Loucy (cell line): Measurements from ENCODE around the gene CLPSL1.

Experiments
- H2AFZ ChIP-seq: fragments of 200-600 bp; sonication (generic); 2 replicates; pipeline ENCODE4 v1.6.0; 2016; ENCODE audit warnings: antibody characterized with exemption, mild to moderate bottlenecking, low read length, moderate library complexity
- H3F3A ChIP-seq: fragments of 200-600 bp; 2 replicates; pipeline ENCODE4 v1.6.0; 2016; ENCODE audit warnings: antibody characterized with exemption, low read depth, mild to moderate bottlenecking
- H3K27me3 ChIP-seq: fragments of 200-600 bp; sonication (generic); 2 replicates; pipeline ENCODE4 v1.6.1; 2014; ENCODE audit warnings: low read length, mild to moderate bottlenecking; ENCODE audit not compliant: insufficient read depth, poor library complexity, severe bottlenecking
- H3K36me3 ChIP-seq: fragments of 200-600 bp; sonication (generic); 2 replicates; pipeline ENCODE4 v1.6.1; 2016; ENCODE audit warnings: low read length; ENCODE audit not compliant: insufficient read depth
- H3K4me1 ChIP-seq: fragments of 200-600 bp; sonication (generic); 2 replicates; pipeline ENCODE4 v1.5.1; 2014; ENCODE audit warnings: low read length, mild to moderate bottlenecking; ENCODE audit not compliant: insufficient read depth, poor library complexity, severe bottlenecking
- H3K4me2 ChIP-seq: fragments of 200-600 bp; sonication (generic); 2 replicates; pipeline ENCODE4 v1.6.0; 2014; ENCODE audit warnings: antibody characterized with exemption, low read length, low read depth, mild to moderate bottlenecking; ENCODE audit not compliant: poor library complexity, severe bottlenecking
- H3K4me3 ChIP-seq: fragments of 200-600 bp; sonication (generic); 2 replicates; pipeline ENCODE4 v1.5.1; 2014; ENCODE audit warnings: low read length, mild to moderate bottlenecking, mixed read lengths; ENCODE audit not compliant: poor library complexity, severe bottlenecking
- H3K79me2 ChIP-seq: fragments of 200-600 bp; sonication (generic); 2 replicates; pipeline ENCODE4 v1.6.1; 2014; ENCODE audit warnings: low read length; ENCODE audit not compliant: insufficient read depth
- H3K9ac ChIP-seq: fragments of 200-600 bp; sonication (generic); 2 replicates; pipeline ENCODE4 v1.6.0; 2014; ENCODE audit warnings: mild to moderate bottlenecking, low read depth, low read length, moderate library complexity; ENCODE audit not compliant: poor library complexity, severe bottlenecking
- H3K9me2 ChIP-seq: fragments of 200-600 bp; sonication (generic); replicated peaks from 2 replicates; pipeline ENCODE4 v1.6.1; 2016; ENCODE audit warnings: low read depth, low read length, mixed read lengths
- H3K9me3 ChIP-seq: fragments of 200-600 bp; sonication (generic); 2 replicates; pipeline ENCODE4 v1.6.1; 2014; ENCODE audit warnings: mild to moderate bottlenecking, antibody characterized with exemption, low read length, low read depth; ENCODE audit not compliant: insufficient read depth
- H4K20me1 ChIP-seq: fragments of 200-600 bp; sonication (generic); 2 replicates; pipeline ENCODE4 v1.6.0; 2014; ENCODE audit warnings: antibody characterized with exemption, low read length, mild to moderate bottlenecking; ENCODE audit not compliant: insufficient read depth, poor library complexity, severe bottlenecking
- CTCF ChIP-seq: fragments of 200-600 bp; sonication (generic); conservative IDR thresholded peaks from 2 replicates; pipeline ENCODE4 v1.5.1; 2014; ENCODE audit warnings: mild to moderate bottlenecking, antibody characterized with exemption, low read length
- EZH2phosphoT487 ChIP-seq: fragments of 200-600 bp; IDR thresholded peaks from 2 replicates; pipeline ENCODE4 v1.6.1; 2018; ENCODE audit warnings: antibody characterized with exemption, mild to moderate bottlenecking, moderate library complexity, borderline replicate concordance

CLPSL1 gene

GRCh38 chr6:35742842-35743241 is 38.0 kb upstream of the CLPSL1 start:
- Histone ChIP-seq H3K79me2 (no peaks in the 10 kb centered on the region), H3K4me2 (no peak overlapping the region), H3K9me2 (no peaks in the 10 kb centered on the region), H3K9me3 (no peaks in the 10 kb centered on the region), H3K9ac (no peak overlapping the region), H2AFZ (no peak overlapping the region), H3K27me3 (no peaks in the 10 kb centered on the region), H4K20me1 (no peaks in the 10 kb centered on the region), H3K36me3 (no peaks in the 10 kb centered on the region), H3F3A (no peaks in the 10 kb centered on the region), H3K4me3 (no peak overlapping the region), H3K4me1 (no peaks in the 10 kb centered on the region)
- TF ChIP-seq CTCF (no peak), EZH2phosphoT487 (no peak)

DNA sequence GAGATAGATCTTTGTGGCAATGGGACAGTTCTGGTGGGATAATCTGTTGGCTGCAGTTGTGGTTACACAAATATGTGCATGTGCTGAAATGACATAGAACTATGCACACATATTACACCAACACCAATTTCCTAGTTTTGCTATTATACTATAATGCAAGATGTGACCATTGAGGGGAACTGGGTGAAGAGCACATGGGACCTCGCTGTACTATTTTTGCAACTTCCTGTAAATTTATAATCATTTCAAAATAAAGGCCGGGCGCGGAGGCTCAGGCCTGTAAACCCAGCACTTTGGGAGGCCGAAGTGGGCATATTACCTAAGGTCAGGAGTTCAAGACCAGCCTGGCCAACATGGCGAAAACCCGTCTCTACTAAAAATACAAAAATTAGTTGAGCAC is 35.3 kb upstream of the CLPSL1 start:
- Histone ChIP-seq H3K4me1 (no peaks in the 10 kb centered on the region), H3K27me3 (no peaks in the 10 kb centered on the region), H3K4me2 (no peak overlapping the region), H3K36me3 (no peaks in the 10 kb centered on the region), H3K79me2 (no peaks in the 10 kb centered on the region), H3K4me3 (no peak overlapping the region), H4K20me1 (no peaks in the 10 kb centered on the region), H3K9me3 (no peaks in the 10 kb centered on the region), H3K9me2 (no peaks in the 10 kb centered on the region), H3K9ac (no peak overlapping the region), H2AFZ (no peak overlapping the region), H3F3A (no peaks in the 10 kb centered on the region)
- TF ChIP-seq EZH2phosphoT487 (no peak), CTCF (no peak)

DNA sequence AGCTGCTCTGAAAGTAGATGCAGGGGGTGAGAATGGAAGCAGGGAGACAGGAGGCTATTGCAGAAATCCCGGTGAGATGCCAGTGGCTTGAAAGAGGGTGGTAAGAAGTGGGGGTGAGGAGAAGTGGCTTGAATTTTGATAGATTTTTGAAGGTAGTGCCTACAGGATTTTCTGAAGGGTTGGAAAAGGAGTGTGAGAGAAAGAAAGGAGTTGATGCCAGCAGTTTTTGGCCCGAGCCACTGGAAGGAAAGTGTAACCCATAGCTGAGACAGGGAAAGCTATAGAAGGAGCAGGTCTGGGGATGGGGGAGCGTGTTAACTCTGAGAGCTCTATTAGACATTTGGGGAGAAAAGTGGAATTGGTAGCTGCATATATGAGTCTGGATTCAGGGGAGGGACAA is 34.3 kb upstream of the CLPSL1 start:
- Histone ChIP-seq H3K4me2 (no peak overlapping the region), H3K4me1 (no peaks in the 10 kb centered on the region), H3K79me2 (no peaks in the 10 kb centered on the region), H3K9me3 (no peaks in the 10 kb centered on the region), H4K20me1 (no peaks in the 10 kb centered on the region), H3F3A (no peaks in the 10 kb centered on the region), H3K4me3 (no peak overlapping the region), H3K27me3 (no peaks in the 10 kb centered on the region), H2AFZ (no peak overlapping the region), H3K9me2 (no peaks in the 10 kb centered on the region), H3K36me3 (no peaks in the 10 kb centered on the region), H3K9ac (no peak overlapping the region)
- TF ChIP-seq CTCF: no peak
- no peak for TF ChIP-seq EZH2phosphoT487
